ENCODE results near the gene NIN.
A peak's percentile ranks its signal among the peaks of the same experiment; 100 is the strongest.

The NIN gene

GRCh38 chr14:50790589-50790988 lies 40.4 kb downstream of the NIN start:
- DNase-seq (ENCODE audit: low read depth) = peak; percentile 60

GRCh38 chr14:50786751-50787464 lies 44.1 kb downstream of the NIN start:
- no peak for DNase-seq (ENCODE audit: low read depth)

- DNase-seq (ENCODE audit: low read depth) = no peak
Observed at GRCh38 chr14:50785457-50786063, 45.4 kb downstream of the NIN start.

- DNase-seq (ENCODE audit: low read depth) = no peak
Observed at GRCh38 chr14:50784683-50785456, 46.1 kb downstream of the NIN start.

- DNase-seq (ENCODE audit: low read depth) = no peak
Observed at GRCh38 chr14:50783563-50783962, 47.4 kb downstream of the NIN start.

- DNase-seq (ENCODE audit: low read depth) = no peak
Observed at GRCh38 chr14:50780393-50780792, 50.6 kb downstream of the NIN start.

GRCh38 chr14:50778721-50779483 lies 52.1 kb downstream of the NIN start:
- peak; percentile 48 for DNase-seq (ENCODE audit: low read depth)

- DNase-seq (ENCODE audit: low read depth) = no peak
Observed at GRCh38 chr14:50776522-50776921, 54.4 kb downstream of the NIN start.

- DNase-seq (ENCODE audit: low read depth) = peak; percentile 94
Observed at GRCh38 chr14:50775357-50775756, 55.6 kb downstream of the NIN start.

GRCh38 chr14:50774542-50775267 lies 56.3 kb downstream of the NIN start:
- no peak for DNase-seq (ENCODE audit: low read depth)

- peak; percentile 70 for DNase-seq (ENCODE audit: low read depth)
Observed at GRCh38 chr14:50773632-50774541, 57.1 kb downstream of the NIN start.

GRCh38 chr14:50772412-50772811 lies 58.5 kb downstream of the NIN start:
- DNase-seq (ENCODE audit: low read depth) = peak; percentile 82

- DNase-seq (ENCODE audit: low read depth) = no peak
Observed at GRCh38 chr14:50770586-50770985, 60.4 kb downstream of the NIN start.

GRCh38 chr14:50769863-50770500 lies 61.0 kb downstream of the NIN start:
- DNase-seq (ENCODE audit: low read depth) = no peak

- peak; percentile 75 for DNase-seq (ENCODE audit: low read depth)
Observed at GRCh38 chr14:50768680-50769079, 62.3 kb downstream of the NIN start.

- DNase-seq (ENCODE audit: low read depth) = peak; percentile 86
Observed at GRCh38 chr14:50766338-50766886, 64.5 kb downstream of the NIN start.

GRCh38 chr14:50763382-50764007 lies 67.5 kb downstream of the NIN start:
- peak; percentile 98 for DNase-seq (ENCODE audit: low read depth)

GRCh38 chr14:50762931-50763300 lies 68.0 kb downstream of the NIN start:
- no peak for DNase-seq (ENCODE audit: low read depth)

Measured in EH (cell line).